Stimulated activated naive CD8-positive, alpha-beta T cell treated with anti-CD3 and anti-CD28 coated beads, Interleukin-15, amount 100 ng/mL, for 72 hours (primary cell): ENCODE results near the gene WNT9B.
A peak's percentile ranks its signal among the peaks of the same experiment; 100 is the strongest.
"Not testable (repeated sequence)": the region's sequence is repeated elsewhere in the genome, so short reads cannot be mapped to it uniquely, and the experiment has no call there.

Experiments used
- ATAC-seq: fragments of 150-1000 bp; cut with Tn5 transposase; 2 replicates; pipeline ENCODE4 v1.10.0; 2021; ENCODE audit warnings: mild to moderate bottlenecking, moderate library complexity
- DNase-seq, 2 donors: peaks; one replicate each; pipeline ENCODE4 v3.0.0; 2021 to 2022
- H3K27ac Mint-ChIP-seq, 2 donors: one replicate each; pipeline ENCODE4 v1.8.0; 2022; ENCODE audit warnings: mild to moderate bottlenecking in 2 of 2, mixed read lengths in 2 of 2, moderate library complexity in 2 of 2
- H3K27me3 Mint-ChIP-seq: one replicate; pipeline ENCODE4 v1.8.0; 2022; ENCODE audit warnings: mixed read lengths
- H3K4me1 Mint-ChIP-seq: one replicate; pipeline ENCODE4 v1.8.0; 2022; ENCODE audit warnings: mild to moderate bottlenecking, mixed read lengths
- H3K4me3 Mint-ChIP-seq, 2 donors: one replicate each; pipeline ENCODE4 v1.8.0; 2022; ENCODE audit warnings: mild to moderate bottlenecking in 2 of 2, mixed read lengths in 2 of 2, moderate library complexity in 1 of 2
- H3K9me3 Mint-ChIP-seq, 2 donors: one replicate each; pipeline ENCODE4 v1.8.0; 2022; ENCODE audit warnings: mixed read lengths in 2 of 2

WNT9B gene

DNA sequence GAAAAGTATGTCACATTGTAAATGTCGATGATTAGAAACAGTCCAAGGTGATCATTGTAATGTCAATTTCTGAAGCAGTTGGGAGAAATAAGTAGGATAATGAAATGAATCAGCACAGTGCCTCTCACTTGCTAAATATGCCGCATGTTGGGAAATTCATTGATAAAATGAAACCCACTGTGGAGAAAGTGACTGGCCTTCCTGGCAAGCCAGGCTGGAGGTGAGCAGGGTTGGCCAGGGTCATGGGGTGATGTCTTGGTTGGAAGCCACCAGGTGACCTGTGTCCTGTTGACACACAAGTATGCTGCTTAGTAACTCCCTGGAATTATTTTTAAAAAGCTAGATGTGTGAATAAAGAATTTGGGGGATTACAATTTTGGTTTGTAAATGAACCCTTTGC, 14.9 kb upstream of the WNT9B start:
- H3K9me3 Mint-ChIP-seq, result no peaks in the 10 kb centered on the region
- no peak for DNase-seq
- no peak overlapping the region for H3K27ac Mint-ChIP-seq
- peaks cover 14% of the 10 kb centered on the region for H3K4me1 Mint-ChIP-seq
- H3K4me3 Mint-ChIP-seq, result no peak overlapping the region
- no peak for ATAC-seq
- peaks cover 41% of the 10 kb centered on the region for H3K27me3 Mint-ChIP-seq

DNA sequence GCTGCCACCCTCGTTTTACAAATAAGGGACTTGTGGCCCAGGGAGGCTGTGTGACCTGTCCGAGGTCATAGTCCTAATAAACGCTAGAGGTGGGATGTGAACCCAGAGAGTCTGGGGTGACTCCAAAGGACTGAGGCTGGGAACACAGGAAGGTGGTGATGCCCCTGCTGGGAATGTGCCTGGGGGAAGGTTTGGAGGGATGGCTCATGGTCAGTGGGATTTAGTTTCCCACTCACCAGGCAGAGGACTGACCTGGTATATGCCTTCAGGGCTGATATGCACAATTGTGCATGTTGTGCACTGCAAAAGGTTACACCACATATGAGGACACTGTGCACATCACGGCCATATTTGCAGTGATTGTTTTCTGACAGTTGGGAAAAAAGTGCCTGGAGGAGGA, 13.9 kb upstream of the WNT9B start:
- no peak for ATAC-seq
- no peak overlapping the region for H3K27ac Mint-ChIP-seq
- peaks cover 1 to 3% of the 10 kb centered on the region in 2 donors for H3K9me3 Mint-ChIP-seq
- peaks cover 15% of the 10 kb centered on the region for H3K4me1 Mint-ChIP-seq
- H3K4me3 Mint-ChIP-seq, result no peak overlapping the region
- H3K27me3 Mint-ChIP-seq, result peaks cover 47% of the 10 kb centered on the region
- DNase-seq, result no peak

DNA sequence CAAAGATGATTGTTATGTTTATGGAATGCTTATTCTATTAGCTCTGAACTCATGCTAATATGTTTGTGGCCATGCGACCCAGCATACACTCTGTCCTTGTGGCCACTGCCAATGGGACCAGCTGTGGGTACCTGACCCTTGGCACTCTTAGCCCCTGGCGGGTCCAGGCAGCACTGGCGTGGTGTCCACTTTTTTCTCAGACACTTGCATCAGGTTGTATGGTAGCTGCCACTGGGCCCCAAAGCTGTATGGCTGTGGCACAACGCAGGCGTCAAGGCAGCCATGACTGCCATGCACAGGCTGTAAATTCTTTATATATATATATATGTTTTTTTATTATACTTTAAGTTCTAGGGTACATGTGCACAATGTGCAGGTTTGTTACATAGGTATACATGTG, 12.2 kb upstream of the WNT9B start:
- no peak overlapping the region for H3K27ac Mint-ChIP-seq
- DNase-seq (no peak), ATAC-seq (no peak)
- H3K4me1 Mint-ChIP-seq, result peaks cover 15% of the 10 kb centered on the region
- peaks cover 12 to 16% of the 10 kb centered on the region in 2 donors for H3K9me3 Mint-ChIP-seq
- H3K27me3 Mint-ChIP-seq, result peaks cover 60% of the 10 kb centered on the region
- H3K4me3 Mint-ChIP-seq, result no peak overlapping the region

DNA sequence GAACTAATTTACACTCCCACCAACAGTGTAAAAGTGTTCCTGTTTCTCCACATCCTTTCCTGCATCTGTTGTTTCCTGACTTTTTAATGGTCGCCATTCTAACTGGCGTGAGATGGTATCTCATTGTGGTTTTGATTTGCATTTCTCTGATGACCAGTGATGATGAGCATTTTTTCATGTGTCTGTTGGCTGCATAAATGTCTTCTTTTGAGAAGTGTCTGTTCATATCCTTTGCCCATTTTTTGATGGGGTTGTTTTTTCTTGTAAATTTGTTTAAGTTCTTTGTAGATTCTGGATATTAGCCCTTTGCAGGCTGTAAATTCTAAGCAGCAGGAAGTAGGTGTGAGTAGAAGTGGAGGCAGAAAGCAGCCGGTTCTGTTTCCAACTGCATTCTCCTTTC, 10.8 kb upstream of the WNT9B start:
- H3K27ac Mint-ChIP-seq, DNase-seq, H3K4me3 Mint-ChIP-seq, ATAC-seq: not testable (repeated sequence)
- Mint-ChIP-seq H3K9me3 (peaks cover 12 to 16% of the 10 kb centered on the region in 2 donors), H3K4me1 (peaks cover 14% of the 10 kb centered on the region), H3K27me3 (peaks cover 59% of the 10 kb centered on the region)

DNA sequence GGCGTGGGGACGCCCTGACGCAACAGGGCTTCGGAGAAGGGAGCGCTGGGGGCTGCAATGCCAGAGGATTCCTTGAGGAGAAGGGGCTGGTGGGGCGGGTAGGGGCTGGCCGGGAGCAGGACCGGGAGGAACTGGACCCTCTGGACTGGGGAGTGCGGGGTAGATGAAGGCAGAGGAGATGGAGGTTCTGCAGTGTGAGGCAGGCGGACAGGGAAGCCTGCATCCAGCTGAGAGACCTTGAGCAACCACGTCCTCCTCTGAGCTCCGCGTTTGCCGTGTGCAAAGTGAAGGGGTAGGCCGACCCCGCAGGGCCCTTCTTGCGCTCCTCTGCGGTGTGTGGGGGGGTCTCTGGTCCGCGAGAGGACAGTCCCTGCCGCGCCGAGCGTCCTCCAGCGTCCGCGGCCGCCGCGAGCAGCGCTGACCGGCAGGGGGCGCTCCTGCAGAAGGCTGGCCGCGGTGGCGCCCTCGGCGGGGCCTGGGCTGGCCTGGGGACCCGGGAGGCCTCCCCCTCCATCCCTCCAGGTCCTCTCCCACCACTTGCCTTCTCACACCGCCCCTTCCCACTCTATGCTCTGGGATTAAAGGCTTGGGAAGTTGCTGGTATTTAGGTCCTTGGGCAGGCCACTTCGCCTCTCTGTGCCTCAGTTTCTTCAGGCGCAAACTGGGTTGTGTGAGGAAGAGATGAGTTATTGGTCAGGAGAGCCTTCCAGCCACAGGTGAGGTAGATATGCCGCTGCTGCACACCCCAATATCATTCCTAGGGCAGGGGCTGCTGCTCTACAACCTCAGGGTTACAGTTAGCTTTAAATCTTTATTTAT, 9.6 kb upstream of the WNT9B start:
- peaks cover 7% of the 10 kb centered on the region for H3K4me1 Mint-ChIP-seq
- H3K27ac Mint-ChIP-seq, result no peak overlapping the region
- H3K4me3 Mint-ChIP-seq, result no peak overlapping the region
- DNase-seq, result peak in 1 of 2 donors; percentile 33
- ATAC-seq, result peak; percentile 57
- peaks cover 60% of the 10 kb centered on the region for H3K27me3 Mint-ChIP-seq
- peaks cover 12 to 16% of the 10 kb centered on the region in 2 donors for H3K9me3 Mint-ChIP-seq

DNA sequence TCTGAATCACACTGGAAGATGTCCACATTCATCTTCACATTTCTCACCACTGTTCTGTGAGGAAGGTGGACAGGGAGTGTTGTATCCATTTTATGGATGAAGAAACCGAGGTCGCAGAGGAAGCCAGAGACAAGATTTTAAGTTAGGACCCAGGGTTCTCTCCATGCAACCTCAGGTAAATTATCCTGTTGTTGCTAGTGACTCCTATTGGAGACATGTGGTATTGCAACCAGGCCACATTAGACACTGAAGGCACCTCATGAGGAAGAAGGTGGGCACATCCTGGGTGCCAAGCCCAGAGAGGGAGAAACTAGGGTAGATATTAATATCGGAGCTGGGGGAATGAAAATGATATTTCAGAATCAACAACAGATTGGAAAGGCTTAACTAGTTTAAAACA, 8.5 kb upstream of the WNT9B start:
- peaks cover 7% of the 10 kb centered on the region for H3K4me1 Mint-ChIP-seq
- peaks cover 12 to 16% of the 10 kb centered on the region in 2 donors for H3K9me3 Mint-ChIP-seq
- DNase-seq (peak in 1 of 2 donors; percentile 18), ATAC-seq (no peak)
- H3K27me3 Mint-ChIP-seq, result peaks cover 61% of the 10 kb centered on the region
- H3K27ac Mint-ChIP-seq, result no peak overlapping the region
- H3K4me3 Mint-ChIP-seq, result no peak overlapping the region

- no peak overlapping the region for H3K27ac Mint-ChIP-seq
- peaks cover 8% of the 10 kb centered on the region for H3K4me1 Mint-ChIP-seq
- H3K27me3 Mint-ChIP-seq, result peaks cover 79% of the 10 kb centered on the region
These were observed 3.9 kb upstream of the WNT9B start for GRCh38 chr17:46847204-46848191.

DNA sequence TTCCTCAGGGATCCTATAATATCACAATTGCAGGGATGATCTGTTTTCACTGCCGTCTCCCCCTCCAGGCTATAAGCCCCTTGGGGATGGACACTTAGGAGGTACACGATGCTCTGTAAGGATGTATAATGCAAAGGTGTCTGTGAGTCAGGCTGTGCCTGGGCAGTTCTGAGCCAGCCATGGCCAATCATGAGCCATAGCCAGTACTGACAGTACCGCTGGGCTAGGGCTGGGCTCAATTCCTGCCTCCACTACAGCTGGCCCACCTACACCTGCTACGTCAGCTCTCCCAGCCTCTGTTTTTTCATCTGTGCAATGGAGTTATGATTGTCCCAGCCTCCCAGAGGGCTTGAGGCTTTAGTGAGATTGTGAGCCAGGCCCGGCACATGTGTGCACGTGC, 2.8 kb upstream of the WNT9B start:
- H3K4me3 Mint-ChIP-seq, result no peak overlapping the region
- H3K4me1 Mint-ChIP-seq, result peaks cover 8% of the 10 kb centered on the region
- no peak overlapping the region for H3K27ac Mint-ChIP-seq
- H3K27me3 Mint-ChIP-seq, result peaks cover 79% of the 10 kb centered on the region
- H3K9me3 Mint-ChIP-seq, result peaks cover under 1 to 2% of the 10 kb centered on the region in 2 donors
- ATAC-seq (no peak), DNase-seq (no peak)

More at GRCh38 chr17:46847204-46848191, 3.9 kb upstream of the WNT9B start:
- Mint-ChIP-seq H3K9me3 (peaks cover 11 to 13% of the 10 kb centered on the region in 2 donors), H3K4me3 (no peak overlapping the region)
- ATAC-seq (no peak), DNase-seq (no peak)

GRCh38 chr17:46850688-46851028, 725 bp upstream of the WNT9B start:
- Mint-ChIP-seq H3K4me1 (peaks cover 8% of the 10 kb centered on the region), H3K4me3 (no peak overlapping the region), H3K27ac (no peak overlapping the region), H3K9me3 (no peaks in the 10 kb centered on the region), H3K27me3 (peaks cover 97% of the 10 kb centered on the region)
- DNase-seq (no peak), ATAC-seq (no peak)

- H3K9me3 Mint-ChIP-seq, result no peaks in the 10 kb centered on the region
- no peak for ATAC-seq
These were observed 2.6 kb downstream of the WNT9B start for GRCh38 chr17:46853896-46854444.

DNA sequence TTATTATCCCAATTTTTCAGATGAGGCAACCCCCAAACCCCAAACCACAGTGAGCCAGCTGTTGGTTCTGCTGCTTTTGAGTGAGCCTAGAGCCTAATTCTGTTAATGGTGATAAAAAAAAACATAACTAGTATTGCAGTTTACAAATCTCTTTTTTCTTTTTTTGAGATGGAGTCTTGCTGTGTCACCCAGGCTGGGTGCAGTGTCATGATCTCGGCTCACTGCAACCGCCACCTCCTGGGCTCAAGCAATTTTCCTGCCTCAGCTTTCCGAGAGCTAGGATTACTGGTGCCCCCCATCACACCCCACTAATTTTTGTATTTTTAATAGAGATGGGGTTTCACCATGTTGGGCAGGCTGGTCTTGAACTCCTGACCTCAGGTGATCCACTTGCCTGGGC, 3.1 kb downstream of the WNT9B start:
- no peak overlapping the region for H3K4me3 Mint-ChIP-seq
- DNase-seq (no peak), ATAC-seq (no peak)
- H3K27ac Mint-ChIP-seq, result no peak overlapping the region
- H3K27me3 Mint-ChIP-seq, result peaks cover 79% of the 10 kb centered on the region
- peaks cover 8% of the 10 kb centered on the region for H3K4me1 Mint-ChIP-seq
- H3K9me3 Mint-ChIP-seq, result no peaks in the 10 kb centered on the region

More at GRCh38 chr17:46853896-46854444, 2.6 kb downstream of the WNT9B start:
- Mint-ChIP-seq H3K27me3 (peaks cover 85% of the 10 kb centered on the region), H3K27ac (no peak overlapping the region), H3K4me3 (no peak overlapping the region), H3K4me1 (peaks cover 8% of the 10 kb centered on the region)
- no peak for DNase-seq

DNA sequence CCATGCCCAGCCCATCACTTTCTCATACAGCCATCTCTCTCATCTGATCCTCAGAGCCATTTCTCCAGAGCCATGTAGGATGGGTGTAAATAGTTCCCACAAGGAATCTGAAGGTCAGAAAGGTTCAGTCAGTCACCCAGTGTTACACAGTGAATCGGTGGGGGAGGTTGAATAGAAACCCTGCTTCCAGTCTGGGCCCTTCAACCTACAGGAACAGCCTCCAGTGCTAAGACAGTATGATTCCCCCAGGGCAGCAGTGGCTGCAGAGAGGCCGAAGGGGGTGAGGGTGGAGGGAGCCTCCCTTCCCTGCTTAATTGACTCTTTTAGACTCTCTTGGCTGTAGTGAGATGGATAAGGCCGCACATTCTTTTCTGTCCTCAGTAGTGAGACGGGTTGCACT, 3.6 kb downstream of the WNT9B start:
- Mint-ChIP-seq H3K4me3 (no peak overlapping the region), H3K4me1 (peaks cover 8% of the 10 kb centered on the region), H3K27ac (no peak overlapping the region), H3K27me3 (peaks cover 79% of the 10 kb centered on the region), H3K9me3 (no peaks in the 10 kb centered on the region)
- no peak for ATAC-seq
- no peak for DNase-seq

DNA sequence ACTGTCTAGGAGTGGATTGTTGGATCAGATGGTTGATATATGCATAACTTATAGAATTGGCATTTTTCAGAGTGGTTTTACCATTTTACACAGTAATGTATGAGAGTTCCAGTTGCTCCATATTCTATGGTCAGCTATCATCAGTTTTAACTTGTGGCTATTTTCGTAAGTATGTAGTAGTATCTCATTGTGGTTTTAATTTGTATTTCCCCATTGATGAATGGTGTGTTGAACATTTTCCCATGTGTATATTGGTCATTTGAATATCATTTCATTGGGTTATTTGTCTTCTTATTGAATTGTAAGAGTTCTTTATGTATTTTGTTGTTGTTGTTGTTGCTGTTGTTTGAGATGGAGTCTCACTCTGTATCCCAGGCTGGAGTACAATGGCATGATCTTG, 6.2 kb downstream of the WNT9B start:
- peaks cover 65% of the 10 kb centered on the region for H3K27me3 Mint-ChIP-seq
- H3K4me3 Mint-ChIP-seq, result no peak overlapping the region
- ATAC-seq (no peak), DNase-seq (no peak)
- H3K27ac Mint-ChIP-seq, result no peak overlapping the region
- no peaks in the 10 kb centered on the region for H3K9me3 Mint-ChIP-seq
- no peaks in the 10 kb centered on the region for H3K4me1 Mint-ChIP-seq

GRCh38 chr17:46859996-46860395, 8.6 kb downstream of the WNT9B start:
- H3K9me3 Mint-ChIP-seq, result no peaks in the 10 kb centered on the region
- H3K27ac Mint-ChIP-seq, result no peak overlapping the region
- peaks cover 64% of the 10 kb centered on the region for H3K27me3 Mint-ChIP-seq
- no peak overlapping the region for H3K4me3 Mint-ChIP-seq
- H3K4me1 Mint-ChIP-seq, result peaks cover 2% of the 10 kb centered on the region
- ATAC-seq, result no peak
- DNase-seq, result no peak

GRCh38 chr17:46862949-46863348, 11.6 kb downstream of the WNT9B start:
- peaks cover 7% of the 10 kb centered on the region for H3K4me1 Mint-ChIP-seq
- ATAC-seq (no peak), DNase-seq (no peak)
- no peak overlapping the region for H3K4me3 Mint-ChIP-seq
- peaks cover 53% of the 10 kb centered on the region for H3K27me3 Mint-ChIP-seq
- no peak overlapping the region for H3K27ac Mint-ChIP-seq
- no peaks in the 10 kb centered on the region for H3K9me3 Mint-ChIP-seq
